Tibial nerve (tissue), 4 donors: ENCODE data around the gene TMEM98. TPM values are rescaled to one million over a fixed set of nuclear protein-coding genes. Genes with fewer than 3 reads are reported as not detected.
"Not testable (repeated sequence)": the region's sequence is repeated elsewhere in the genome, so short reads cannot be mapped to it uniquely, and the experiment has no call there.

Experiments
- DNase-seq, 2 donors: peaks; one replicate each; pipeline ENCODE4 v3.0.0-alpha.2; 2019; ENCODE audit warnings: low spot score in 2 of 2
- H3K27ac ChIP-seq, 4 donors: fragments of 200-600 bp; sonication (generic) in 3 of 4; one replicate each; pipeline ENCODE4 v1.5.1; 2017 to 2019; ENCODE audit warnings: mild to moderate bottlenecking in 1 of 4
- H3K27me3 ChIP-seq, 2 donors: fragments of 200-600 bp; sonication (generic) in 1 of 2; one replicate each; pipeline versions ENCODE4 v1.5.1 to v1.6.0; 2017 to 2019
- H3K36me3 ChIP-seq, 3 donors: fragments of 200-600 bp; sonication (generic); one replicate each; pipeline ENCODE4 v1.5.1; 2018 to 2019
- H3K4me1 ChIP-seq, 4 donors: fragments of 200-600 bp; sonication (generic) in 3 of 4; one replicate each; pipeline ENCODE4 v1.5.1; 2017 to 2019
- H3K4me3 ChIP-seq, 4 donors: fragments of 200-600 bp; sonication (generic) in 3 of 4; one replicate each; pipeline ENCODE4 v1.5.1; 2017 to 2019; ENCODE audit warnings: mild to moderate bottlenecking in 1 of 4, moderate library complexity in 1 of 4
- H3K9me3 ChIP-seq, 4 donors: fragments of 200-600 bp; sonication (generic) in 3 of 4; one replicate each; pipeline ENCODE4 v1.5.1; 2017 to 2019
- EP300 ChIP-seq, 2 donors: sonication (generic); formaldehyde crosslinking; IDR thresholded peaks; one replicate each; pipeline ENCODE4 v1.6.1; 2017; ENCODE audit warnings: antibody characterized with exemption in 2 of 2, mild to moderate bottlenecking in 1 of 2
- POLR2A ChIP-seq, 2 donors: fragments of 450-650 bp; IDR thresholded peaks; one replicate each; pipeline ENCODE4 v1.6.1; 2017; ENCODE audit warnings: antibody characterized with exemption in 2 of 2, mild to moderate bottlenecking in 2 of 2, moderate library complexity in 2 of 2
- WGBS, 2 donors: methylation state at CpG; one replicate each; pipeline ENCODE4 v1.1.5; 2018; 5-methylcytosine and 5-hydroxymethylcytosine counted together
- total RNA-seq, 4 donors: library from RNA; depleted of rRNA; stranded (reverse); fragments of >200 nt; gene quantifications; one replicate each; pipeline ENCODE4 v1.1.0, GENCODE V29; 2016
- TF ChIP-seq, protein P1 (sequence below), 5 experiments: fragments of 200-600 bp in 3 of 5; fragments of 450-650 bp in 2 of 5; sonication (generic) in 3 of 5; IDR thresholded peaks; one replicate each; pipeline ENCODE4 v1.5.1; 2016 to 2019; ENCODE audit warnings: antibody characterized with exemption in 5 of 5, mild to moderate bottlenecking in 3 of 5, moderate library complexity in 2 of 5

TMEM98 gene
- total RNA-seq, 4 donors from 2014 or later, result 170 to 198 (median 183) TPM

DNA sequence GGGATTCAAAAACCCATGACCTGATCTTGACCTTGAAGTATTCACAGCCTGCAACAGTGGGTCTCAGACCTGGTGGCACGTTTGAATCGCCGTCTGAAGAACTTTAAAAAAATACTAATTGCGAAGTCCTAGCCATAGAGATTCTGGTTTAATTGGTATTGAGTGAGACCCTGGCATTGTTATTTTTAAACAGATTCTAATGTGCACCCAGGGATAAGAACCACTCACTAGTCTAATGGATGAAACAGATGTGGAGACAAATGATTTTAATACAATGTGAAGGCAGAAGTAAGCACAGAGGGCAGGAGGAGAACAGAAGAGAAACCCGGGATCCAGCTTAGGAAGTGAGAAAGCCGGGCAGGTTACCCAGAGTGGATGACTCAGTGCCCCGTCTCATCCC is 21.2 kb downstream of the TMEM98 start:
- H3K27me3 ChIP-seq, result no peaks in the 10 kb centered on the region
- no peaks in the 10 kb centered on the region for H3K9me3 ChIP-seq
- no peak for TF ChIP-seq POLR2A (IDR thresholded peaks at IDR 0.05)
- no peak for TF ChIP-seq EP300 (IDR thresholded peaks at IDR 0.05)
- TF ChIP-seq, protein P1, sequence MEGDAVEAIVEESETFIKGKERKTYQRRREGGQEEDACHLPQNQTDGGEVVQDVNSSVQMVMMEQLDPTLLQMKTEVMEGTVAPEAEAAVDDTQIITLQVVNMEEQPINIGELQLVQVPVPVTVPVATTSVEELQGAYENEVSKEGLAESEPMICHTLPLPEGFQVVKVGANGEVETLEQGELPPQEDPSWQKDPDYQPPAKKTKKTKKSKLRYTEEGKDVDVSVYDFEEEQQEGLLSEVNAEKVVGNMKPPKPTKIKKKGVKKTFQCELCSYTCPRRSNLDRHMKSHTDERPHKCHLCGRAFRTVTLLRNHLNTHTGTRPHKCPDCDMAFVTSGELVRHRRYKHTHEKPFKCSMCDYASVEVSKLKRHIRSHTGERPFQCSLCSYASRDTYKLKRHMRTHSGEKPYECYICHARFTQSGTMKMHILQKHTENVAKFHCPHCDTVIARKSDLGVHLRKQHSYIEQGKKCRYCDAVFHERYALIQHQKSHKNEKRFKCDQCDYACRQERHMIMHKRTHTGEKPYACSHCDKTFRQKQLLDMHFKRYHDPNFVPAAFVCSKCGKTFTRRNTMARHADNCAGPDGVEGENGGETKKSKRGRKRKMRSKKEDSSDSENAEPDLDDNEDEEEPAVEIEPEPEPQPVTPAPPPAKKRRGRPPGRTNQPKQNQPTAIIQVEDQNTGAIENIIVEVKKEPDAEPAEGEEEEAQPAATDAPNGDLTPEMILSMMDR (IDR thresholded peaks at IDR 0.05), result no peak
- DNase-seq, result no peak
- no peaks in the 10 kb centered on the region for H3K36me3 ChIP-seq
- H3K4me1 ChIP-seq, result peaks cover 0 to 2% (median 0%) of the 10 kb centered on the region in 4 donors
- 47 to 54% methylated on average over 7 of the region's 7 CpGs for WGBS, 2 donors
- H3K4me3 ChIP-seq, result no peak overlapping the region
- H3K27ac ChIP-seq, result no peak overlapping the region

DNA sequence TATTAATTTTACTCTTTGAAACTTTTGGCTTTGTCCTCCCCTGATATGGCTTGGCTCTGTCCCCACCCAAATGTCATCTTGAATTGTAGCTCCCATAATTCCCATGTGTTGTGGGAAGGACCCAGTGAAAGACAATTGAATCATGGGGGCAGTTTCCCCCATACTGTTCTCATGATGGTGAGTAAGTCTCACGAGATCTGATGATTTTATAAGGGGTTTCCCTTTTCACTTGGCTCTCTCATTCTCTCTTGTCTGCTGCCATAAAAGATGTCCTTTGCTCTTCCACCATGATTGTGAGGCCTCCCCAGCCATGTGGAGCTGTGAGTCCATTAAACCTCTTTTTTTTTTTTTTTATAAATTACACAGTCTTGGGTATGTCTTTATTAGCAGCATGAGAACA is 24.5 kb downstream of the TMEM98 start:
- DNase-seq, H3K27ac ChIP-seq, H3K27me3 ChIP-seq, H3K36me3 ChIP-seq, H3K4me3 ChIP-seq, H3K4me1 ChIP-seq, H3K9me3 ChIP-seq: not testable (repeated sequence)
- 44 to 52% methylated on average over 1 of the region's 1 CpG for WGBS, 2 donors

DNA sequence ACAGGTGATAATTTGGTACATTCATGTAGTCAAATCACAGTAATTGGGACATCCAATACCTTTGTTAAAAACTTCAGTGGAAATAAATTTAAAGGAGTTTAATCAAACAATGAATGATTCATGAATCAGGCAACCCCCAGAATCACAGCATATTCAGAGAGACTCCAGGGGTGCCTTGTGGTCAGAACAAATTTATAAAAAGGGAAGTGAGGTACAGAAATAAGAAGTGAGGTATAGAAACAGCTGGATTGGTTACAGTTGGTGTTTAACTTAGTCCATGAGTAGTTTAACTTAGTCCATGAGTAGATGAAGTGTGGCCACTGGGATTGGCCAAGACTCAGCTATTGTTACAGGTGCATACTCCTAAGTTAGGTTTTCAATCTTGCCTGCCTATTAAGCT is 25.1 kb downstream of the TMEM98 start:
- Histone ChIP-seq H3K27ac (no peak overlapping the region), H3K4me1 (no peaks in the 10 kb centered on the region), H3K9me3 (no peaks in the 10 kb centered on the region), H3K27me3 (no peaks in the 10 kb centered on the region), H3K36me3 (no peaks in the 10 kb centered on the region), H3K4me3 (no peak overlapping the region)
- TF ChIP-seq, protein P1 (IDR thresholded peaks at IDR 0.05), result no peak
- no peak for DNase-seq

DNA sequence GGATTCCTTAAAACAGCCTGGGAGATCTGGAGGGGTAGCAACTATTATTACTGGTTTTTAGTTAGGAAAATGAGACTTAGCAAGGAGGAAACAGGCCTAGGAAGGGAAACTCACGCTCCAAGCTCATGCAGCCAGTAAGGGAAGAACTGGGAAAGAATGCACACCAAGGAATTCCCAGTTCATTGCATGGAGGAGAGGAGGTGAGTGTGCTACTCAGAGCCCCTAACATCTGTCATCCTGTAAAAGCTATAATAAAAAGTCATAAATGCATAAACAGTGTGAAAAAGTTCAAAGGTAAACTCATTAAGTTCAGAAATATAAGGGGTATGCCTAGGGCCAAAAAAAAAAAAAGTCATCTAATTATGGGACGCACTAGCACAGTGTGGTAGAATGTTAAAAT is 25.9 kb downstream of the TMEM98 start:
- no peak for TF ChIP-seq EP300 (IDR thresholded peaks at IDR 0.05)
- TF ChIP-seq, protein P1 (IDR thresholded peaks at IDR 0.05), result no peak
- TF ChIP-seq POLR2A (IDR thresholded peaks at IDR 0.05), result no peak
- no peaks in the 10 kb centered on the region for H3K27me3 ChIP-seq
- no peak overlapping the region for H3K4me3 ChIP-seq
- H3K36me3 ChIP-seq, result no peaks in the 10 kb centered on the region
- no peak for DNase-seq
- no peaks in the 10 kb centered on the region for H3K4me1 ChIP-seq
- no peaks in the 10 kb centered on the region for H3K9me3 ChIP-seq
- 82 to 87% methylated on average over 2 of the region's 2 CpGs for WGBS, 2 donors
- no peak overlapping the region for H3K27ac ChIP-seq

DNA sequence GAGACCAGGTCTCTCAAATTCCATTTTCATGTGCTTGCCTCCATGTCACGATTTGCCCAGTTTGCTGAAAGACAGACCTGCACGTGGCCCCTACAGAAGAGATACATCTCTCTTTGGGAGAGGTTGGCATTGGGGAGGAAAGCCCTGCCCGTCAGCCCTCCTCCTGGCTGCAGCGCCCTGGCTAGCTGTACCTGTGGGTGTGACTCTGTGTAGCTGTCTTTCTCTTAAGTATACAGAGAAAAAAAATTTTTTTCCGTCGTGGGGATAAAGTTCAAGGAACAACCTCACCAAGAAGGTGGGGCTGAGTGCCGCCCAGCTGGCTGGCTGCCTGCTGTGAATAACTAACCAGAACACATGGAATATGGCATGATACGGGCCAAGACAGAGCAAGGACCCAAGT is 26.5 kb downstream of the TMEM98 start:
- no peak overlapping the region for H3K4me3 ChIP-seq
- no peaks in the 10 kb centered on the region for H3K36me3 ChIP-seq
- TF ChIP-seq POLR2A (IDR thresholded peaks at IDR 0.05) (no peak), EP300 (IDR thresholded peaks at IDR 0.05) (no peak)
- TF ChIP-seq, protein P1 (IDR thresholded peaks at IDR 0.05), result no peak
- no peaks in the 10 kb centered on the region for H3K4me1 ChIP-seq
- no peak overlapping the region for H3K27ac ChIP-seq
- DNase-seq, result no peak
- no peaks in the 10 kb centered on the region for H3K27me3 ChIP-seq
- H3K9me3 ChIP-seq, result no peaks in the 10 kb centered on the region
- WGBS, 2 donors, result 68 to 70% methylated on average over 8 of the region's 8 CpGs

DNA sequence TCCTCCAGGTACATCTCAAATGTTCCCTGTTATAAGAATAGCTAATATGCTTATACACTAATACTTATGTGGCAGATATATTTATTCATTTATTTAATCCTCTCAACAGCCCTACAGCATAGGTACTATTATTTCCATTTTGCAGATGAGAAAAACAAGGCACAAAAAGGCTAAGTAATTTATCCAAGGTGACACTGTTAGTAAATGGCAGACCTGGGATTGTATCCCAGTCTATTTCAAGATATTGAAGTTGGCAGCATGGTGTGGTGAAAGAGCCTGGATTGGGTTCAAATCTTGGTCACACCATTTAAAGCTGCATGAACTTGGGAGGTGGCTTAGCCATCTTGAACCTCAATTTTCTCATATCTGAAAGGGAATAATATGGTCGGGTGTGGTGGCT is 27.2 kb downstream of the TMEM98 start:
- Histone ChIP-seq H3K36me3 (no peaks in the 10 kb centered on the region), H3K27ac (no peak overlapping the region), H3K4me3 (no peak overlapping the region), H3K4me1 (no peaks in the 10 kb centered on the region), H3K9me3 (no peaks in the 10 kb centered on the region), H3K27me3 (no peaks in the 10 kb centered on the region)
- DNase-seq, result no peak
- TF ChIP-seq, protein P1 (IDR thresholded peaks at IDR 0.05), result no peak
- TF ChIP-seq POLR2A (IDR thresholded peaks at IDR 0.05) (no peak), EP300 (IDR thresholded peaks at IDR 0.05) (no peak)
- 79 to 90% methylated on average over 1 of the region's 1 CpG for WGBS, 2 donors
